DND-41 (cell line): ENCODE data around the gene ARRDC3.

Source experiments
- CTCF ChIP-seq: IDR thresholded peaks from 2 replicates; pipeline ENCODE4 v1.5.1; 2012; ENCODE audit warnings: borderline replicate concordance, low read length, moderate library complexity, mild to moderate bottlenecking; ENCODE audit not compliant: poor library complexity, severe bottlenecking; ENCODE audit errors: extremely low read depth
- EZH2 ChIP-seq: IDR thresholded peaks from 3 replicates; pipeline ENCODE4 v1.6.1; 2012; ENCODE audit warnings: borderline replicate concordance, low read depth, mild to moderate bottlenecking, moderate library complexity, low read length, inconsistent platforms; ENCODE audit not compliant: severe bottlenecking

- TF ChIP-seq CTCF: no peak
- no peak for TF ChIP-seq EZH2
These were observed 14.7 kb upstream of the ARRDC3 start for GRCh38 chr5:91397791-91398190.
